Measurements from ENCODE around the gene ATG3. TPM values are rescaled to one million over a fixed set of nuclear protein-coding genes. Genes with fewer than 3 reads are reported as not detected.

ATG3 gene
- total RNA-seq, 2 donors from 2014 or later: 36.3 to 42.1 TPM

DNA sequence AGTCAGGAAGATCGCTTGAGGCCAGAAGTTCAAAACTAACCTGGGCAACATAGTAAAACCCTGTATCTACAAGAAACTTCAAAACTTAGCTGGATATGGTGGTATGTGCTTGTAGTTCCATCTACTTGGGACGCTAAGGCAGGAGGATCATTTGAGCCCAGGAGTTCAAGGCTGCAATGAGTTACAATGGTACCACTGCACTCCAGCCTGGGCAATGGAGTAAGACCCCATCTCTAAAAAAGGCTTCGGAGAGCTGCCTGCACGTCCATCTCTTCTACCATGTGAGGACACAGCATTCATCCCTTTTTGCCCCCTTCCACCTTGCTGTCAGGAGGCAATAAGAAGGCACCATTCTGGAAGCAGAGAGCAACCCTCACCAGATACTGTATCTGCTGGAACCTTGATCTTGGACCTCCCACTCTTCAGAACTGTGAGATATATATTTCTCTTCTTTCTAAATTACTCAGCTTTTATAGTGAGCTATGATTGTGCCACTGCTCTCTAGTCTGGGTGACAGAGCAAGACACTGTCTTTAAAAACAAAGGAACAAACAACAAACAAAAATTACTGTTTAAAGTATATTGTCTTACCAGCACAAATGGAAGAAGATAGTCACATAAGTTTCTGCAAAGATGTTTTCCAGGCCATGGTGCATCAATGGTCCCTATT, 58.3 kb downstream of the ATG3 start:
- WGBS, 2 experiments (ENCODE audit: insufficient coverage in 1 of 2, insufficient read length in 1 of 2): 87 to 92% methylated on average over 4 of the region's 4 CpGs
- Histone ChIP-seq H3K27me3 (ENCODE audit: control insufficient read depth, insufficient read depth, low read length, poor library complexity, severe bottlenecking) (no peaks in the 10 kb centered on the region), H3K9ac (ENCODE audit: extremely low read depth, low read length, poor library complexity, severe bottlenecking) (no peak overlapping the region), H3K27ac (ENCODE audit: low read depth, low read length) (no peak overlapping the region), H3K9me3 (ENCODE audit: control insufficient read depth, low read length) (peaks cover 3% of the 10 kb centered on the region), H3K36me3 (ENCODE audit: control insufficient read depth, insufficient read depth, low read length) (no peaks in the 10 kb centered on the region), H3K4me3 (ENCODE audit: low read length) (no peak overlapping the region), H3K4me1 (ENCODE audit: control insufficient read depth, insufficient read depth, low read length) (no peaks in the 10 kb centered on the region)
- H3K27me3 Mint-ChIP-seq (ENCODE audit: insufficient read depth): no peaks in the 10 kb centered on the region
- peaks cover 11% of the 10 kb centered on the region for H3K36me3 Mint-ChIP-seq (ENCODE audit: low read depth)
- no peak for DNase-seq
- H3K4me3 Mint-ChIP-seq: no peak overlapping the region
- no peaks in the 10 kb centered on the region for H3K4me1 Mint-ChIP-seq
- no peak for TF ChIP-seq CTCF (conservative IDR thresholded peaks at IDR 0.05)
- no peak overlapping the region for H3K27ac Mint-ChIP-seq
- H3K9me3 Mint-ChIP-seq: peaks cover 6% of the 10 kb centered on the region

DNA sequence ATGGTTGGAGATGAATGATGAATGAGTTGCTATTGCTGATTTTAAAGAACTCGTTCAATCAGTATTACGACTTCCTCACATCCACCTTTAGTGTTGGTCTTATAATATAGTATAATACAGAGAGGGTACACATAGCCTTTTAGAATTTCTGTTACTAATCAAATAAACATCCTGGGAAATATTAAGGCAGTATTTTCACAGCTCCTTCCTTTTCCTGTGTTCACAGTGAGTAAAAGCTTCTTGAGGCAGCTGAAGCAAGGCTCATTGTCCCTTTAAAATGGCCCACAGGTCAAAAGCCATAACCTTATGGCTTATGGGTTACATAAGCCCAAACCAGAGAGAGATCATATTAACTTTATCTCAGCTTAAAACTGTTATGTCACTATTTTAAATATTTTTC, 61.1 kb downstream of the ATG3 start:
- H3K9ac ChIP-seq (ENCODE audit: extremely low read depth, low read length, poor library complexity, severe bottlenecking): no peak overlapping the region
- H3K27ac ChIP-seq (ENCODE audit: low read depth, low read length): no peak overlapping the region
- H3K4me3 ChIP-seq (ENCODE audit: low read length): no peak overlapping the region
- H3K36me3 Mint-ChIP-seq (ENCODE audit: low read depth): no peaks in the 10 kb centered on the region
- no peaks in the 10 kb centered on the region for H3K27me3 ChIP-seq (ENCODE audit: control insufficient read depth, insufficient read depth, low read length, poor library complexity, severe bottlenecking)
- DNase-seq: no peak
- H3K4me1 Mint-ChIP-seq: no peaks in the 10 kb centered on the region
- no peak for TF ChIP-seq CTCF (conservative IDR thresholded peaks at IDR 0.05)
- WGBS, 2 experiments (ENCODE audit: insufficient coverage in 1 of 2, insufficient read length in 1 of 2): no CpG with 5 or more reads among the region's 2 CpGs
- no peak overlapping the region for H3K27ac Mint-ChIP-seq
- no peaks in the 10 kb centered on the region for H3K4me1 ChIP-seq (ENCODE audit: control insufficient read depth, insufficient read depth, low read length)
- H3K4me3 Mint-ChIP-seq: no peak overlapping the region
- H3K9me3 ChIP-seq (ENCODE audit: control insufficient read depth, low read length): no peaks in the 10 kb centered on the region
- H3K36me3 ChIP-seq (ENCODE audit: control insufficient read depth, insufficient read depth, low read length): no peaks in the 10 kb centered on the region
- H3K27me3 Mint-ChIP-seq (ENCODE audit: insufficient read depth): no peaks in the 10 kb centered on the region
- H3K9me3 Mint-ChIP-seq: no peaks in the 10 kb centered on the region

- no peaks in the 10 kb centered on the region for H3K27me3 Mint-ChIP-seq (ENCODE audit: insufficient read depth)
- 89 to 96% methylated on average over 6 to 12 of the region's 12 CpGs for WGBS, 2 experiments (ENCODE audit: insufficient coverage in 1 of 2, insufficient read length in 1 of 2)
- H3K9me3 ChIP-seq (ENCODE audit: control insufficient read depth, low read length): no peaks in the 10 kb centered on the region
- no peak within 1 kb of the TSS for H3K4me3 Mint-ChIP-seq
- no peak within 1 kb of the TSS for H3K9ac ChIP-seq (ENCODE audit: extremely low read depth, low read length, poor library complexity, severe bottlenecking)
- peaks cover 6% of the 10 kb centered on the region for H3K36me3 Mint-ChIP-seq (ENCODE audit: low read depth)
- TF ChIP-seq CTCF (conservative IDR thresholded peaks at IDR 0.05): no peak
- no peak within 1 kb of the TSS for H3K27ac Mint-ChIP-seq
- H3K9me3 Mint-ChIP-seq: peaks cover 6% of the 10 kb centered on the region
- no peaks in the 10 kb centered on the region for H3K27me3 ChIP-seq (ENCODE audit: control insufficient read depth, insufficient read depth, low read length, poor library complexity, severe bottlenecking)
- H3K4me1 Mint-ChIP-seq: no peaks in the 10 kb centered on the region
- no peaks in the 10 kb centered on the region for H3K36me3 ChIP-seq (ENCODE audit: control insufficient read depth, insufficient read depth, low read length)
- H3K4me1 ChIP-seq (ENCODE audit: control insufficient read depth, insufficient read depth, low read length): no peaks in the 10 kb centered on the region
- no peak within 1 kb of the TSS for H3K4me3 ChIP-seq (ENCODE audit: low read length)
- H3K27ac ChIP-seq (ENCODE audit: low read depth, low read length): no peak within 1 kb of the TSS
- no peak for DNase-seq
Observed at GRCh38 chr3:112498914-112499711, 62.6 kb downstream of the ATG3 start, which contains the start of gene BTLA. Gene BTLA, minus strand, starts transcription at chr3:112499472. Its CDS starts 114 bp downstream, at chr3:112499358.

Data from endodermal cell (in vitro differentiated cells).